Activated CD4-positive, alpha-beta T cell treated with anti-CD3 and anti-CD28 coated beads for 1 hour (primary cell): Measurements from ENCODE around the gene APBA2.

Experiments
- DNase-seq: peaks from one replicate; pipeline ENCODE4 v3.0.0-alpha.2; 2020

The APBA2 gene

GRCh38 chr15:28961391-28961790, 75.6 kb downstream of the APBA2 start:
- no peak for DNase-seq

GRCh38 chr15:28962851-28963710, 77.3 kb downstream of the APBA2 start:
- no peak for DNase-seq

- DNase-seq = no peak
These were observed 77.9 kb downstream of the APBA2 start for GRCh38 chr15:28963711-28964081.

GRCh38 chr15:28964098-28964497, 78.3 kb downstream of the APBA2 start:
- no peak for DNase-seq

GRCh38 chr15:28967066-28967465, 81.3 kb downstream of the APBA2 start:
- no peak for DNase-seq

GRCh38 chr15:28967990-28968389, 82.2 kb downstream of the APBA2 start:
- no peak for DNase-seq

GRCh38 chr15:28969511-28970085, 83.8 kb downstream of the APBA2 start:
- DNase-seq = no peak

GRCh38 chr15:28974142-28974541, 88.4 kb downstream of the APBA2 start:
- DNase-seq = no peak

- peak; percentile 48 for DNase-seq
These were observed 90.0 kb downstream of the APBA2 start for GRCh38 chr15:28975766-28976179.

- DNase-seq = no peak
These were observed 91.7 kb downstream of the APBA2 start for GRCh38 chr15:28977377-28978010.

GRCh38 chr15:28978011-28978378, 92.2 kb downstream of the APBA2 start:
- DNase-seq = no peak

- no peak for DNase-seq
These were observed 92.9 kb downstream of the APBA2 start for GRCh38 chr15:28978661-28979060.

GRCh38 chr15:28979208-28979841, 93.6 kb downstream of the APBA2 start:
- no peak for DNase-seq

- DNase-seq = no peak
These were observed 95.1 kb downstream of the APBA2 start for GRCh38 chr15:28980709-28981350.

GRCh38 chr15:28981351-28981720, 95.6 kb downstream of the APBA2 start:
- DNase-seq = no peak

- no peak for DNase-seq
These were observed 96.1 kb downstream of the APBA2 start for GRCh38 chr15:28981921-28982320.

- DNase-seq = no peak
These were observed 97.1 kb downstream of the APBA2 start for GRCh38 chr15:28982886-28983285.

- no peak for DNase-seq
These were observed 97.9 kb downstream of the APBA2 start for GRCh38 chr15:28983432-28984311.

GRCh38 chr15:28984421-28985315, 98.9 kb downstream of the APBA2 start:
- DNase-seq = no peak

GRCh38 chr15:28985316-28985645, 99.5 kb downstream of the APBA2 start:
- no peak for DNase-seq

- no peak for DNase-seq
These were observed 99.9 kb downstream of the APBA2 start for GRCh38 chr15:28985691-28986090.
